UCSD-AML1 (cell line): ENCODE measurements around the gene DCLK1.

Source experiments
- DNase-seq: peaks from one replicate; lab custom pipeline; 2025; ENCODE audit not compliant: unreplicated experiment; lab: John Stamatoyannopoulos, UW

Gene DCLK1

DNA sequence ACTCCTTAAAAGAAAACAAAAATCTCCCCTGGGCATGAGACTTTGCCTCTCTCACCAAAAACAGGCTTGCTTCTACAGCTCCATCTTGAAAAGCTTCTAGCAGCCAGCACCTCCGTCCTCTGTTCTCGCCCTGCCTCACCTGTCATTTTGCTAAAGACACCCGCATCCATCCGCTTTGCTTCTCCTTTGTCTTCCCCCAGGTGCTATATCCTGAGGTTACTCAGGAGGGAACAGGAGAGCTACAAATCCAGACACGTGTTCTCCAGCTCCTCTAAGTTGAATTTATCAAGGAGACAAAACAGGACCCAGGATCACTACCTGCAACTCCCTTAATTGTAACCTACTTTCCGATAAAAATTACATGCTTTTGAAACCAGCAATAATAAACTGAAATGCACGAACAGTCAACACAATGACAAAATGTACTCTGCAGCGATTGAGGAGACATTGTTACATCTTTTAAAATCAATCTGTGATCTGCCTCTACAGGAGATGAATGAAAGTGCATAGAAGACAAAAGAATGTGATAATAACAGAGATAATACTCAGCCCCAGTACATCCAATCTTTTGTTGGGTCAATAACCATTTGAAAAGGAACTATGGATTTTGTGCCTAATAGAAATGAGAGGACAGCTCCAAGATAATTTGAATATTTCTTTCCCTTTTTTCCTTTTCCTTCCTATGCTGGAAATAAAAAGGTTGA is 221.2 kb downstream of the DCLK1 start:
- DNase-seq = no peak

- DNase-seq = no peak
Measured at GRCh38 chr13:35909091-35909490, 222.1 kb downstream of the DCLK1 start.

DNA sequence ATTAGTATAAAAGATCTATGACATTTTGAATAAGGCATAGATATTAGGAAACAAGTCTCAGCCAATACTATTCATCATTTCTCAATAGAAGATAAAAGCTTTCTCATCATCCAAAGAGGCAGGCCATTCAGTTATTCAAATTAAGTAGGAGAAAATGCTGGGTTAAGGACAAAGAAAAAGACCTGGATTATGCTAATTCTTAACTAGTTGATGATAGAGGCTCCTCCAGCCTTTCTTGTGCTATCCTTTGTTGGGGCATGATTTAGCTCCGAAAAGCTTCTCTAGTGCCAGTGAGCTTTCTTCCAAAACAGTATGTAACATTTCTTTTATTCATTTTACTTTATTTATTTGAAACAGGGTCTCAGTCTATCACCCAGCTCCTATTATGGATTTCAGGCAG is 223.0 kb downstream of the DCLK1 start:
- no peak for DNase-seq

GRCh38 chr13:35906636-35907035 is 224.5 kb downstream of the DCLK1 start:
- no peak for DNase-seq

DNA sequence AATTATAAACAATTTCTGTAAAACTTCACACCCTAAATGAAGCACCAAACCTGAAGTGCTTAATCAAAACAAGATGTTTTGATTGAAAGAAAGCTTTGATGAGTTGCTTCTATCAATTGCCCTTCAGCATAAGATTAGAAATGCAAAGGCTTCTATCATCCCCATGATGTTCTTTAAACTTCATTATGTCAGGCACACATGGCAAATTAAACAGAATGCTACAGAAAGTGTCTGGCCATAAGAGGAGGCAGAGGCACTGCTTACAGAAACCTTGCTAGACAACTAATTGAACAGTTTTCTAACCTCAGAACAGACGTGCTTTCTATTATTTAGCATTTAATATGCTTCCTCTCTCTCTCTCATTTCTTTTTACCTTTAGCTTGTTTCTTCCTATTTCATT is 228.1 kb downstream of the DCLK1 start:
- no peak for DNase-seq

- DNase-seq = no peak
Measured at GRCh38 chr13:35898041-35898440, 233.1 kb downstream of the DCLK1 start.

DNA sequence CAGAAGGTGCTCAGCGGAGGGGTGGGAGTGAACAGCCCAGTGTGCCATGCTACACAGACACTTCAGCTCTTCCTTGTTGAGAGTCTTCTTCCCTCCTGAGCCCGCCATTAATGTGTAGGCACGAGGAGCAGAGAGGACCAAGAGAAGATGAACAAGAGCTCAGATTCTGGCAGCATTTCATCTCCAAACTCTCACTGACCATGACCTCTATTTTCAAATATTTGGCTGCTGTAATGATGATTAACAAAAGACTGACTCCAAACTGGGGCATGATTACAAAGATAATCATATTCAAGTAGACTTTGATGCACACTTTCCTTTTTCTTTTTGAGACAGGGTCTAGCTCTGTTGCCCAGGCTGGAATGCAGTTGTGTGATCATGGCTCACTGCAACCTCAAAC is 236.5 kb downstream of the DCLK1 start:
- DNase-seq = no peak

GRCh38 chr13:35892837-35893814 is 238.1 kb downstream of the DCLK1 start:
- no peak for DNase-seq

GRCh38 chr13:35891507-35892441 is 239.4 kb downstream of the DCLK1 start:
- no peak for DNase-seq

GRCh38 chr13:35889560-35889959 is 241.6 kb downstream of the DCLK1 start:
- no peak for DNase-seq

DNA sequence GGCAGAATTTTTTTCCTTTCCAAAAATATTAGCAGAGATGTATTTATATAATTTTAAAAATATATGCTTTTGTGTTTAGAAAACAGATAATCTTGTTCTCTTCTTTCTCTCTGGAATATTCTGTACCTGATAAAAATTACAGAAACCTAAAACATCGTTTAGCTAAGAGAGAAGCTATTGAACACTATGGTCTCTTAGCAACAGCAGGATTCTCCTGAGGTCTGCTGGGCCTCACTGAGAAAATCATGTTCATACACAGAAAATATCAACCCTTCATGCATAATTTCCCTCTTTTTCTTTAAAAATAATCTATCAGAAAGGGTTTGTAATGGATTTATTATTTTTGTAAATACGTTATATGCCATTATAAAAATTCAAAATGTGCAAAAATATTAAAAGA is 242.2 kb downstream of the DCLK1 start:
- DNase-seq = no peak

DNA sequence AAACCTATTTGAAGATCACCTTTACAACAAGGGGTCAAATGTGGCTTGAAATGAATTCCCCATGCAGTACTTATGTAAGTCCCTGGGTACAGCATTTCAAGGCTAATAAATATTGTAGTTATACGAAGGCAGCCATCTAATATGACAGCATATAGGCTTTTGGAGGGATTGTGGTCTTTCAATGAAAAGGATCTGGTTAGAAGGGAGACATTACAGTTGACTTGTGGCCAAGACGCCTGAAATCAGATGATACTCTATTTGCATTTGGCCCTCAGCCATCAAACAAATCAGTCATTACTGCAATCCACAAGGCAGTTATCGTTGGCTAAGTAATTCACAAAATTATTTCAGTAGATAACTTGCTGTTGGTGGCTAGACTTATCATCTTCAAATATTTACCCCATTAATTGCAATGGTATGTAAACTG is 242.7 kb downstream of the DCLK1 start:
- DNase-seq = no peak

GRCh38 chr13:35887115-35887666 is 244.0 kb downstream of the DCLK1 start:
- no peak for DNase-seq

DNA sequence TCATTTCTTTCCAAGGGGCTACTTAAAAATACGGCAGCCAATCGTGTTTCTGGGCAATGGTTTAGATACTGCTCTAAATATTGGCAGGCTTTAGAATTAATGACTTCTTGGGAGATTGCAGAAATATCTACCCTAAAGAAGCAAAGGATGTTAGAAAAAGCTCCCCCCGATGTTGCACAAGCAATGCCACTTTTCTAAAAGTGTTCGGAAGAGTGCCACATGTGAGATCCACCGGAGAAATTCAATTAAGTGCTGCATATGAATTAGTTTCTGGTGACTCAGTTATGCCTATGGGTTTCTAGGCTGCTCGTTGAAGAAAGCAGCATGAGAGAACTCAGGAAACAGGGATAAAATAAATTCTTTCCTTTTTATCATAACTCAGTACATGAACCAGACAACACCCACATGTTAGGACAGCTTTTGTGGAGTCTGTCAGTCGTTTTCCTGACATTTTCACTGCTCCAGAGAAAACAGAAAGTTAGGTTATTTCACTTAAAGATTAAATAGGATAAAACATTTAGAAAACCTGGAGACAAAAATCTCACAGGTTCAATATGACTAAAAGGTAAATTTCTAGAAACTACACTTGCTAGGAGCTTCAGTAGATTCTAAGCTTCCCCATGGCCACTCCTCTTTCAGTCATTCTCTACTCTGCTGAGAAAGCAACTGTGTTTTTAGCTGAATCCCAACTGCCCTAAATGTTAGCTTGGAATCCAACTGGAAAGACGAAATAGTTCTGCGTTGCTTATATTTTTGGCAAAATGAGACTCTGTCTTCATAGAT is 244.7 kb downstream of the DCLK1 start:
- DNase-seq = no peak

- DNase-seq = no peak
Measured at GRCh38 chr13:35884211-35884760, 246.9 kb downstream of the DCLK1 start.

DNA sequence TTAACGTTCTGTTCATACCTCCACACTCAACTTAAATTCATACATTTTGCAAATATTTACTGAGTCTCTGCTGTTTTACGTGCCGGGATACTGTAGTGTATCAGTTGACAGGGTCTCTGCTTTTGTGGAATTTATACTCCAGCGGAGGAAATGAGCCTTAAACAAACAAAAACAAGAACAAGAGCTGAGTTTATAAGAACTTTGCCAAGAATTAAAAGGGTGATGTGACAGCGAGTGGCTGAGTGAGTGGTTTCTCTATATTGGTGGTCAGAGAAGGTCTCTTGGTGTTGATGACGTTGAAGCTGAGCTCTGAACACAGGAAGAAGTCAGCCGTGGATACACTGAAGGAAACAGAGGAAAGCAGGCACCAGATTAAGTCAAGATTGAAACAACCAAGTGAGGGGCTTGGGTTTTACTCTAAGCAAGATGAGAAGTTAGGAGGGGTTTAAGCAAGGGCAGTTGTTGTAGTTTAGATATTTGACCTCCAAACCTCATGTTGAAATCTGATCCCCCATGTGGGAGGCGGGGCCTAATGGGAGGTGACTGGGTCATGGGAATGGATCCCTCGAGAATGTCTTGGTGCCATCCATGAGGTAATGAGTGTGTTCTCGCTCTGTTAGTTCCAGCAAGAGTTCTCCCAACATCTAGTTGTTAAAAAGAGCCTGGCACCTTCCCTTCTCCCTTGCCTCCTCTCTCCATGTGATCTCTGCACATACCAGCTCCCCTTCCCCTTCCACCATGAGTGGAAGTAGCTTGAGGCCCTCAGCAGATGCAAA is 248.3 kb downstream of the DCLK1 start:
- DNase-seq = no peak

- DNase-seq = no peak
Measured at GRCh38 chr13:35881360-35881759, 249.8 kb downstream of the DCLK1 start.

GRCh38 chr13:35879111-35879510 is 252.1 kb downstream of the DCLK1 start:
- no peak for DNase-seq

- no peak for DNase-seq
Measured at GRCh38 chr13:35876601-35877000, 254.6 kb downstream of the DCLK1 start.
